H9 (cell line): ENCODE data around the gene MVD. TPM values are rescaled to one million over a fixed set of nuclear protein-coding genes. Genes with fewer than 3 reads are reported as not detected.
A peak's percentile ranks its signal among the peaks of the same experiment; 100 is the strongest.

Experiments used
- DNase-seq: peaks from one replicate; pipeline ENCODE4 v3.0.0-alpha.2; 2017
- H2AFZ ChIP-seq: one replicate; pipeline ENCODE4 v1.6.1; 2013; ENCODE audit warnings: mild to moderate bottlenecking, low read length, control low read depth, moderate library complexity
- H2AK5ac ChIP-seq: 2 replicates; pipeline ENCODE4 v1.6.1; 2013; ENCODE audit warnings: low read length, control low read depth, mixed read lengths; ENCODE audit not compliant: insufficient read length
- H2BK120ac ChIP-seq: one replicate; pipeline ENCODE4 v1.6.1; 2013; ENCODE audit warnings: low read depth, mild to moderate bottlenecking, low read length, control low read depth, inconsistent platforms; ENCODE audit not compliant: poor library complexity, severe bottlenecking
- H2BK12ac ChIP-seq: 2 replicates; pipeline ENCODE4 v1.6.1; 2013; ENCODE audit warnings: low read length, control low read depth, mixed read lengths, low read depth; ENCODE audit not compliant: insufficient read length
- H2BK15ac ChIP-seq: 2 replicates; pipeline ENCODE4 v1.6.1; 2013; ENCODE audit warnings: low read depth, low read length, control low read depth
- H2BK20ac ChIP-seq: one replicate; pipeline ENCODE4 v1.6.1; 2013; ENCODE audit warnings: low read depth, mild to moderate bottlenecking, low read length, control low read depth, inconsistent platforms; ENCODE audit not compliant: poor library complexity, severe bottlenecking
- H2BK5ac ChIP-seq: 2 replicates; pipeline ENCODE4 v1.6.1; 2013; ENCODE audit warnings: low read length, control low read depth, mixed read lengths; ENCODE audit not compliant: insufficient read length
- H3K14ac ChIP-seq: 2 replicates; pipeline ENCODE4 v1.6.1; 2013; ENCODE audit warnings: low read length, control low read depth; ENCODE audit not compliant: insufficient read depth
- H3K18ac ChIP-seq: 2 replicates; pipeline ENCODE4 v1.6.1; 2013; ENCODE audit warnings: low read depth, mild to moderate bottlenecking, mixed read lengths, low read length, control low read depth; ENCODE audit not compliant: insufficient read length
- H3K23ac ChIP-seq: 2 replicates; pipeline ENCODE4 v1.6.1; 2013; ENCODE audit warnings: low read length, control low read depth, mixed read lengths, low read depth; ENCODE audit not compliant: insufficient read length
- H3K23me2 ChIP-seq: 2 replicates; pipeline ENCODE4 v1.6.1; 2013; ENCODE audit warnings: low read depth, mild to moderate bottlenecking, mixed read lengths, low read length, control low read depth; ENCODE audit not compliant: insufficient read length, poor library complexity, severe bottlenecking
- H3K27ac ChIP-seq: 2 replicates; pipeline ENCODE4 v1.5.1; 2013; ENCODE audit warnings: low read length, control low read depth, mixed read lengths, low read depth; ENCODE audit not compliant: insufficient read length
- H3K27me3 ChIP-seq: 2 replicates; pipeline ENCODE4 v1.6.1; 2013; ENCODE audit warnings: low read length, control low read depth, inconsistent platforms; ENCODE audit not compliant: insufficient read depth
- H3K4ac ChIP-seq: 2 replicates; pipeline ENCODE4 v1.6.1; 2013; ENCODE audit warnings: low read depth, mild to moderate bottlenecking, control low read depth, inconsistent platforms, low read length, moderate library complexity
- H3K4me1 ChIP-seq: 2 replicates; pipeline ENCODE4 v1.6.1; 2013; ENCODE audit warnings: low read length, control low read depth, inconsistent platforms; ENCODE audit not compliant: insufficient read depth
- H3K4me2 ChIP-seq: 2 replicates; pipeline ENCODE4 v1.6.1; 2013; ENCODE audit warnings: low read length, control low read depth, mixed read lengths; ENCODE audit not compliant: insufficient read length, insufficient read depth
- H3K56ac ChIP-seq: 2 replicates; pipeline ENCODE4 v1.6.1; 2013; ENCODE audit warnings: low read depth, mild to moderate bottlenecking, mixed read lengths, low read length, control low read depth; ENCODE audit not compliant: insufficient read length
- H3K79me1 ChIP-seq: 2 replicates; pipeline ENCODE4 v1.6.1; 2013; ENCODE audit warnings: low read depth, mild to moderate bottlenecking, moderate library complexity, low read length, control low read depth, inconsistent platforms; ENCODE audit not compliant: insufficient read depth, poor library complexity, severe bottlenecking
- H3K79me2 ChIP-seq: 2 replicates; pipeline ENCODE4 v1.6.1; 2013; ENCODE audit warnings: low read length, control low read depth, inconsistent platforms; ENCODE audit not compliant: insufficient read depth
- H3K9ac ChIP-seq: 2 replicates; pipeline ENCODE4 v1.6.1; 2013; ENCODE audit warnings: low read length, control low read depth, mixed read lengths; ENCODE audit not compliant: insufficient read length; ENCODE audit errors: extremely low read depth
- H3K9me3 ChIP-seq: one replicate; pipeline ENCODE4 v1.6.1; 2013; ENCODE audit warnings: low read depth, low read length, inconsistent platforms; ENCODE audit not compliant: control insufficient read depth
- H3T11ph ChIP-seq: one replicate; pipeline ENCODE4 v1.6.1; 2013; ENCODE audit warnings: mild to moderate bottlenecking, low read length, control low read depth, inconsistent platforms
- H4K20me1 ChIP-seq: one replicate; pipeline ENCODE4 v1.6.1; 2013; ENCODE audit not compliant: control insufficient read depth, insufficient read length, insufficient read depth
- H4K5ac ChIP-seq: 2 replicates; pipeline ENCODE4 v1.6.1; 2013; ENCODE audit warnings: low read depth, mild to moderate bottlenecking, mixed read lengths, low read length, control low read depth; ENCODE audit not compliant: insufficient read length
- H4K8ac ChIP-seq: replicated peaks from 2 replicates; pipeline ENCODE4 v1.6.1; 2013; ENCODE audit warnings: low read length, control low read depth, mixed read lengths, low read depth; ENCODE audit not compliant: insufficient read length
- H4K91ac ChIP-seq: 2 replicates; pipeline ENCODE4 v1.6.1; 2013; ENCODE audit warnings: low read depth, mild to moderate bottlenecking, moderate library complexity, mixed read lengths, low read length, control low read depth; ENCODE audit not compliant: insufficient read length
- H3K27ac Mint-ChIP-seq, 3 experiments: 2 replicates in 2 of 3; 3 replicates in 1 of 3; pipeline ENCODE4 v1.8.0; 2020 to 2021; ENCODE audit warnings: mixed read lengths in 3 of 3, mild to moderate bottlenecking in 1 of 3, moderate library complexity in 1 of 3
- H3K27me3 Mint-ChIP-seq: 2 replicates; pipeline ENCODE4 v1.8.0; 2021; ENCODE audit warnings: low read depth, mild to moderate bottlenecking, moderate library complexity, mixed read lengths
- H3K36me3 Mint-ChIP-seq, 3 experiments: 2 replicates in 2 of 3; 3 replicates in 1 of 3; pipeline ENCODE4 v1.8.0; 2020 to 2021; ENCODE audit warnings: low read depth in 3 of 3, mixed read lengths in 3 of 3; ENCODE audit not compliant: insufficient read depth in 1 of 3
- H3K4me1 Mint-ChIP-seq, 2 experiments: 2 replicates each; pipeline ENCODE4 v1.8.0; 2020; ENCODE audit warnings: mixed read lengths in 2 of 2
- H3K4me3 Mint-ChIP-seq, 2 experiments: 2 replicates in 1 of 2; 3 replicates in 1 of 2; pipeline ENCODE4 v1.8.0; 2020 to 2021; ENCODE audit warnings: mild to moderate bottlenecking in 2 of 2, mixed read lengths in 2 of 2, moderate library complexity in 1 of 2
- H3K9me3 Mint-ChIP-seq, 2 experiments: 2 replicates in 1 of 2; 3 replicates in 1 of 2; pipeline ENCODE4 v1.8.0; 2020; ENCODE audit warnings: mild to moderate bottlenecking in 2 of 2, mixed read lengths in 2 of 2, moderate library complexity in 1 of 2
- WGBS: extraction: QIAGEN DNeasy Blood & Tissue Kit; methylation state at CpG from one replicate; pipeline ENCODE4 v1.1.7; 2013; ENCODE audit warnings: missing lambda C conversion rate, low lambda C conversion rate, mixed read lengths; ENCODE audit not compliant: insufficient read length; ENCODE audit errors: extremely low coverage; 5-methylcytosine and 5-hydroxymethylcytosine counted together
- total RNA-seq: library from RNA; stranded (reverse); gene quantifications from 2 replicates; pipeline ENCODE4 v1.2.1, GENCODE V29; 2021
- TF ChIP-seq, protein P1 (sequence below): fragments of 200-600 bp; sonication (generic); conservative IDR thresholded peaks from 3 replicates; pipeline ENCODE4 v1.8.0; 2021; ENCODE audit warnings: antibody characterized with exemption, mild to moderate bottlenecking

Gene MVD
- total RNA-seq, 1 experiment from 2014 or later, result 53.2 TPM

DNA sequence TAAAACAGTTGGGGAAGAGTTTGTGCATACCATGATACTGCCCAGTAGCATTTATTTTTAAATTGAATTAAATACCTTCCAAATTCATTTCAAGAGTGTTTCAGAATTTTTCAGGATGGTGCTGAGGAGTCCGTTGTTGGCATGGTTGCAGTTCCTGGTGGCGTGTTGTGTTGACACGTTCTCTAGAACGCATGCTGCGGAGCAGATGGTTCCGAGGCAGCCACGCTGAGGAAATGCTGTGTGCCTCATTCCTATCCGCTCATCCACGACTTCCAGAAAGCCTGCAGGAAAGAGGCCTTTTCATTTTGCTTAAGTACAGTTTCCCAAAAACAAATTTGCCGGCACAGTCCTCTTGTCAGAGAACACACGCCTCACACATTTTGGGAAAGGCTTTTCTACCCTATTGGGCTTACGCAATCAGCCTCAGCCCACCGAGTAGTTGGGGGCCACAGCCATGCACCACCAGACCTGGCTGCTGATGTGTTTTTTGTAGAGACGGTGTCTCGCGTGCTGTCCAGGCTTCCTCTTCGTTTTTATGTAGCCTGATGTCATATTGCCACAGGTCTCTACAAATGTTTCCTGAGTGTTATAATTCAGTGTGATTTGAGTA lies 56.6 kb downstream of the MVD start:
- Mint-ChIP-seq H3K36me3 (peaks cover 19 to 75% (median 55%) of the 10 kb centered on the region in 3 experiments; a peak in 6 of 7 replicates), H3K27ac (peak overlapping the region in 2 of 3 experiments; percentile 39 to 45; a peak in 2 of 7 replicates)

More for the DNA sequence above, 56.6 kb downstream of the MVD start:
- H2BK120ac ChIP-seq, result no peak overlapping the region
- no peak overlapping the region for H3K18ac ChIP-seq
- no peak overlapping the region for H4K91ac ChIP-seq
- no peak overlapping the region for H3K9ac ChIP-seq
- no peak overlapping the region for H2AFZ ChIP-seq
- H3K4me1 ChIP-seq, result no peaks in the 10 kb centered on the region; the same call in 1 of the 2 replicates
- H4K5ac ChIP-seq, result no peak overlapping the region
- H3T11ph ChIP-seq, result no peak overlapping the region
- no peaks in the 10 kb centered on the region for H3K9me3 ChIP-seq
- no peak overlapping the region for H2BK15ac ChIP-seq
- no peak overlapping the region for H3K27ac ChIP-seq
- H2BK5ac ChIP-seq, result no peak overlapping the region
- H3K79me1 ChIP-seq, result no peaks in the 10 kb centered on the region
- TF ChIP-seq, protein P1, sequence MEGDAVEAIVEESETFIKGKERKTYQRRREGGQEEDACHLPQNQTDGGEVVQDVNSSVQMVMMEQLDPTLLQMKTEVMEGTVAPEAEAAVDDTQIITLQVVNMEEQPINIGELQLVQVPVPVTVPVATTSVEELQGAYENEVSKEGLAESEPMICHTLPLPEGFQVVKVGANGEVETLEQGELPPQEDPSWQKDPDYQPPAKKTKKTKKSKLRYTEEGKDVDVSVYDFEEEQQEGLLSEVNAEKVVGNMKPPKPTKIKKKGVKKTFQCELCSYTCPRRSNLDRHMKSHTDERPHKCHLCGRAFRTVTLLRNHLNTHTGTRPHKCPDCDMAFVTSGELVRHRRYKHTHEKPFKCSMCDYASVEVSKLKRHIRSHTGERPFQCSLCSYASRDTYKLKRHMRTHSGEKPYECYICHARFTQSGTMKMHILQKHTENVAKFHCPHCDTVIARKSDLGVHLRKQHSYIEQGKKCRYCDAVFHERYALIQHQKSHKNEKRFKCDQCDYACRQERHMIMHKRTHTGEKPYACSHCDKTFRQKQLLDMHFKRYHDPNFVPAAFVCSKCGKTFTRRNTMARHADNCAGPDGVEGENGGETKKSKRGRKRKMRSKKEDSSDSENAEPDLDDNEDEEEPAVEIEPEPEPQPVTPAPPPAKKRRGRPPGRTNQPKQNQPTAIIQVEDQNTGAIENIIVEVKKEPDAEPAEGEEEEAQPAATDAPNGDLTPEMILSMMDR, result no peak
- H3K4me3 Mint-ChIP-seq, result no peak overlapping the region
- no peaks in the 10 kb centered on the region for H3K27me3 Mint-ChIP-seq
- no peaks in the 10 kb centered on the region for H3K79me2 ChIP-seq
- no peaks in the 10 kb centered on the region for H4K20me1 ChIP-seq
- no peak overlapping the region for H3K4ac ChIP-seq
- no CpG with 5 or more reads among the region's 17 CpGs for WGBS
- H2BK20ac ChIP-seq, result no peak overlapping the region
- peaks cover 0 to 15% of the 10 kb centered on the region in 2 experiments; a peak in 2 of 4 replicates for H3K4me1 Mint-ChIP-seq
- H3K4me2 ChIP-seq, result no peak overlapping the region
- no peak overlapping the region for H3K56ac ChIP-seq
- H3K9me3 Mint-ChIP-seq, result peaks cover 0 to 4% of the 10 kb centered on the region in 2 experiments; a peak in 1 of 5 replicates
- H3K27me3 ChIP-seq, result no peaks in the 10 kb centered on the region
- no peak overlapping the region for H2BK12ac ChIP-seq
- no peak overlapping the region for H3K23ac ChIP-seq
- H3K14ac ChIP-seq, result no peak overlapping the region
- no peak overlapping the region for H2AK5ac ChIP-seq
- DNase-seq, result no peak
- H3K23me2 ChIP-seq, result no peaks in the 10 kb centered on the region
- no peak overlapping the region for H4K8ac ChIP-seq
